ENCODE measurements around the gene NOX3.
"Not testable (repeated sequence)": the region's sequence is repeated elsewhere in the genome, so short reads cannot be mapped to it uniquely, and the experiment has no call there.

- not testable (repeated sequence) for TF ChIP-seq POLR2AphosphoS5 (IDR thresholded peaks at IDR 0.05; ENCODE audit: low read depth); CTCF (conservative IDR thresholded peaks at IDR 0.05; ENCODE audit: low read depth in 2 of 2); EZH2 (IDR thresholded peaks at IDR 0.05; ENCODE audit: low read depth, unreplicated experiment); CREB1 (CRISPR knock-in tag; IDR thresholded peaks at IDR 0.05; ENCODE audit: low read depth); JUNB (IDR thresholded peaks at IDR 0.05; ENCODE audit: unreplicated experiment); REST (IDR thresholded peaks at IDR 0.05; ENCODE audit: unreplicated experiment)
These were observed 92.5 kb downstream of the NOX3 start for GRCh38 chr6:155362968-155363632.
